HepG2 (cell line): ENCODE data around the gene ACSL6. TPM values are rescaled to one million over a fixed set of nuclear protein-coding genes. Genes with fewer than 3 reads are reported as not detected.

Source experiments
- AKNA ChIP-seq: sonication (generic); formaldehyde crosslinking; IDR thresholded peaks from 2 replicates; pipeline ENCODE4 v1.4.0; 2020; ENCODE audit warnings: missing genetic modification reagents, borderline replicate concordance
- BRCA1 ChIP-seq: sonication (generic); formaldehyde crosslinking; IDR thresholded peaks from 2 replicates; pipeline ENCODE4 v1.4.0; 2020; ENCODE audit warnings: missing genetic modification reagents
- CTCF ChIP-seq: sonication (generic); formaldehyde crosslinking; IDR thresholded peaks from 2 replicates; pipeline ENCODE4 v1.5.0; 2020; ENCODE audit warnings: mild to moderate bottlenecking, missing genetic modification reagents, moderate library complexity
- FLYWCH1 ChIP-seq: sonication (generic); formaldehyde crosslinking; IDR thresholded peaks from 2 replicates; pipeline ENCODE4 v1.8.1; 2023; ENCODE audit warnings: mild to moderate bottlenecking, missing genetic modification reagents
- FOXM1 ChIP-seq: sonication (generic); formaldehyde crosslinking; IDR thresholded peaks from 2 replicates; pipeline ENCODE4 v1.5.0; 2020; ENCODE audit warnings: missing genetic modification reagents
- HMGA1 ChIP-seq: sonication (generic); formaldehyde crosslinking; conservative IDR thresholded peaks from 2 replicates; pipeline ENCODE4 v1.4.0; 2020; ENCODE audit warnings: missing genetic modification reagents
- LRRFIP1 ChIP-seq: sonication (generic); formaldehyde crosslinking; conservative IDR thresholded peaks from 2 replicates; pipeline ENCODE4 v1.4.0; 2020; ENCODE audit warnings: missing genetic modification reagents
- MEIS1 ChIP-seq: sonication (generic); formaldehyde crosslinking; IDR thresholded peaks from 2 replicates; pipeline ENCODE4 v1.9.0; 2021; ENCODE audit warnings: mild to moderate bottlenecking, missing genetic modification reagents, moderate library complexity, borderline replicate concordance
- MTF1 ChIP-seq: sonication (generic); formaldehyde crosslinking; IDR thresholded peaks from 2 replicates; pipeline ENCODE4 v1.5.0; 2020; ENCODE audit warnings: missing genetic modification reagents
- NFE2L1 ChIP-seq: sonication (generic); formaldehyde crosslinking; IDR thresholded peaks from 2 replicates; pipeline ENCODE4 v1.4.0; 2020; ENCODE audit warnings: missing genetic modification reagents, mild to moderate bottlenecking, borderline replicate concordance
- NONO ChIP-seq, 2 experiments: fragments of 450-650 bp in 1 of 2; sonication (generic) in 1 of 2; formaldehyde crosslinking in 1 of 2; IDR thresholded peaks in 1 of 2; conservative IDR thresholded peaks in 1 of 2; 2 replicates each; pipeline versions ENCODE4 v1.6.1 to v1.8.0; 2017 to 2022; ENCODE audit warnings: mild to moderate bottlenecking in 1 of 2, missing genetic modification reagents in 1 of 2, moderate library complexity in 1 of 2
- SRY ChIP-seq: sonication (generic); formaldehyde crosslinking; IDR thresholded peaks from 2 replicates; pipeline ENCODE4 v1.8.0; 2022; ENCODE audit warnings: mild to moderate bottlenecking, missing genetic modification reagents
- ZBTB44 ChIP-seq: sonication (generic); formaldehyde crosslinking; IDR thresholded peaks from 2 replicates; pipeline ENCODE4 v1.4.0; 2020; ENCODE audit warnings: missing genetic modification reagents
- ZNF333 ChIP-seq: sonication (generic); formaldehyde crosslinking; IDR thresholded peaks from 2 replicates; pipeline ENCODE4 v1.4.0; 2020; ENCODE audit warnings: mild to moderate bottlenecking, missing genetic modification reagents, borderline replicate concordance
- ZNF580 ChIP-seq: IDR thresholded peaks from 2 replicates; pipeline ENCODE4 v1.6.1; 2016; ENCODE audit warnings: low read depth, borderline replicate concordance
- polyA plus RNA-seq, 8 experiments: library from polyadenylated mRNA; depleted of rRNA in 3 of 8; stranded (reverse) in 7 of 8; unstranded in 1 of 8; fragments of >200 nt; fragmentation: Illumina TruSeq in 4 of 8; extraction: Trizol in 4 of 8; gene quantifications; 2 replicates each; pipeline versions ENCODE4 v1.2.1 to v1.2.3, GENCODE V29; 2011 to 2016; ENCODE audit warnings: low read depth in 4 of 8, missing spikeins in 1 of 8, mixed read lengths in 1 of 8; ENCODE audit not compliant: insufficient read depth in 1 of 8
- total RNA-seq, 5 experiments: library from RNA; depleted of rRNA; stranded (reverse); fragments of >200 nt; fragmentation: Illumina TruSeq; extraction: Trizol; gene quantifications; 2 replicates each; pipeline ENCODE4 v1.2.3, GENCODE V29; 2016; ENCODE audit warnings: low read depth in 1 of 5

Gene ACSL6
- total and polyA plus RNA-seq, 2 of the 13 experiments (the other 11 are each of a cell fraction or from before 2014, with no cell fraction given): 3.7 to 3.8 TPM

- no peak for TF ChIP-seq AKNA
- no peak for TF ChIP-seq FLYWCH1 (CRISPR knock-in tag)
- TF ChIP-seq ZBTB44: no peak
- TF ChIP-seq ZNF333: no peak
- TF ChIP-seq HMGA1 (CRISPR knock-in tag): no peak
- no peak for TF ChIP-seq FOXM1 (CRISPR knock-in tag)
- TF ChIP-seq CTCF: 0 out of 2 replicates have a peak, but pooled peaks have one; percentile 2
- 0 out of 2 replicates have a peak, but pooled peaks have one; percentile 45 for TF ChIP-seq SRY (CRISPR knock-in tag)
- peak; percentile 23; the same call in 1 of the 2 replicates for TF ChIP-seq NFE2L1
- TF ChIP-seq BRCA1 (CRISPR knock-in tag): no peak
- TF ChIP-seq LRRFIP1 (CRISPR knock-in tag): no peak
- TF ChIP-seq NONO (IDR thresholded peaks at IDR 0.05): no peak
- TF ChIP-seq NONO (CRISPR knock-in tag; conservative IDR thresholded peaks at IDR 0.05): no peak
- no peak for TF ChIP-seq MEIS1 (CRISPR knock-in tag)
- TF ChIP-seq MTF1 (CRISPR knock-in tag): no peak
- no peak for TF ChIP-seq ZNF580 (CRISPR knock-in tag)
Observed at GRCh38 chr5:131997026-131997726, 14.3 kb downstream of the ACSL6 start (continued).
